Pancreas (tissue), 10 donors: ENCODE results near the gene UBQLN1. TPM values are rescaled to one million over a fixed set of nuclear protein-coding genes. Genes with fewer than 3 reads are reported as not detected.

Experiments
- ATAC-seq, 4 donors: fragments of 200-7000 bp; cut with Tn5 transposase; one replicate each; pipeline versions ENCODE4 v1.8.0 to v1.9.1; 2020; ENCODE audit warnings: mild to moderate bottlenecking in 4 of 4, moderate library complexity in 4 of 4
- DNase-seq, 6 donors: peaks; one replicate each; pipeline ENCODE4 v3.0.0-alpha.2; 2020
- FAIRE-seq: peaks from 2 replicates; lab custom pipeline; 2012; peaks lifted over from hg19 to GRCh38; lab: Jason Lieb, UNC
- H3K27ac ChIP-seq, 4 donors: fragments of 200-600 bp; sonication (generic); 1 replicate in 3 of 4; 2 replicates in 1 of 4; pipeline versions ENCODE4 v1.5.0 to v1.8.0; 2020
- H3K27me3 ChIP-seq, 4 donors: fragments of 200-600 bp; one replicate each; pipeline ENCODE4 v1.8.0; 2021
- H3K36me3 ChIP-seq, 3 donors: fragments of 200-600 bp; sonication (generic) in 1 of 3; one replicate each; pipeline versions ENCODE4 v1.5.0 to v1.8.0; 2020 to 2021
- H3K4me1 ChIP-seq, 3 donors: fragments of 200-600 bp; one replicate each; pipeline ENCODE4 v1.8.0; 2021
- H3K4me3 ChIP-seq, 4 donors: fragments of 200-600 bp; sonication (generic) in 2 of 4; one replicate each; pipeline versions ENCODE4 v1.5.0 to v1.8.0; 2020 to 2021
- H3K9me3 ChIP-seq, 4 donors: fragments of 200-600 bp; one replicate each; pipeline ENCODE4 v1.8.0; 2021
- CTCF ChIP-seq, 4 donors: fragments of 200-600 bp; sonication (generic) in 3 of 4; IDR thresholded peaks; one replicate each; pipeline versions ENCODE4 v1.5.0 to v1.8.0; 2021; ENCODE audit warnings: antibody characterized with exemption in 4 of 4
- WGBS, 2 donors: extraction: QIAGEN DNeasy Blood & Tissue Kit; methylation state at CpG; one replicate each; pipeline ENCODE4 v1.1.7; 2013; 5-methylcytosine and 5-hydroxymethylcytosine counted together
- intact Hi-C, 3 donors: fragments of 100-400 bp; cut with DNase I; formaldehyde crosslinking; loops; one replicate each; pipeline versions ENCODE4 v1.11.1 to v1.14.2; 2022
- polyA plus RNA-seq, 2 donors: library from polyadenylated mRNA; stranded (reverse); fragments of 200-250 nt; gene quantifications; one replicate each; pipeline ENCODE4 v1.2.3, GENCODE V29; 2013
- total RNA-seq, 6 donors: library from RNA; stranded (reverse); fragmentation: NEBNext Ultra II Directional in 4 of 6; extraction: Animal tissue kit (Norgen Biotek cat#: 25700) in 4 of 6; gene quantifications; one replicate each; pipeline versions ENCODE4 v1.2.1 to v1.2.4, GENCODE V29; 2021 to 2023
- donor health status: healthy with polysubstance abuse.
- donor health status: DM: no; HTN: no; CAD: no; lungs with moderate emphysema.
- donor health status: DM: no; HTN: no; CAD: no.
- donor health status: control.
- donor health status: control.
- donor health status: Bipolar disorder and iron deficiency.
- donor health status: DM: yes; HTN: yes; CAD: no.
- donor health status: DM: no; HTN: no; CAD: no.
- donor health status: DM: no; HTN: no; CAD: no.
- donor health status: DM: yes; HTN: yes; CAD: no.

The UBQLN1 gene
- total and polyA plus RNA-seq, 8 donors: 14.3 to 45.9 (median 36.7) TPM

GRCh38 chr9:83671451-83671850, 36.3 kb downstream of the UBQLN1 start:
- Histone ChIP-seq H3K27me3 (no peaks in the 10 kb centered on the region), H3K4me3 (no peak overlapping the region), H3K9me3 (no peaks in the 10 kb centered on the region), H3K27ac (no peak overlapping the region), H3K4me1 (no peaks in the 10 kb centered on the region), H3K36me3 (peaks cover 0 to 14% (median 0%) of the 10 kb centered on the region in 3 donors)
- ATAC-seq (no peak), DNase-seq (no peak), FAIRE-seq (no peak)
- TF ChIP-seq CTCF (IDR thresholded peaks at IDR 0.05): no peak
- 35 to 50% methylated on average over 1 of the region's 1 CpG for WGBS, 2 donors
- intact Hi-C loops: no loop called here

- FAIRE-seq (no peak), DNase-seq (no peak), ATAC-seq (no peak)
- Histone ChIP-seq H3K4me3 (no peak overlapping the region), H3K4me1 (peaks cover 0 to 4% (median 0%) of the 10 kb centered on the region in 3 donors), H3K36me3 (peaks cover 0 to 14% (median 0%) of the 10 kb centered on the region in 3 donors), H3K27ac (no peak overlapping the region), H3K27me3 (no peaks in the 10 kb centered on the region), H3K9me3 (no peaks in the 10 kb centered on the region)
- no peak for TF ChIP-seq CTCF (IDR thresholded peaks at IDR 0.05)
- WGBS, 2 donors: 92% methylated on average over 5 of the region's 5 CpGs
- intact Hi-C loops: no loop called here
These were observed 37.4 kb downstream of the UBQLN1 start for GRCh38 chr9:83670381-83670780.

- peaks cover 0 to 24% (median 0%) of the 10 kb centered on the region in 3 donors for H3K36me3 ChIP-seq
- WGBS, 2 donors: 93 to 97% methylated on average over 1 of the region's 1 CpG
These were observed 38.7 kb downstream of the UBQLN1 start for GRCh38 chr9:83669067-83669466.

GRCh38 chr9:83665580-83666200, 42.1 kb downstream of the UBQLN1 start:
- FAIRE-seq (no peak), ATAC-seq (peak in 1 of 4 donors; percentile 14), DNase-seq (no peak)
- Histone ChIP-seq H3K4me1 (peaks cover 0 to 4% (median 0%) of the 10 kb centered on the region in 3 donors), H3K36me3 (peaks cover 0 to 51% (median 9%) of the 10 kb centered on the region in 3 donors), H3K4me3 (no peak overlapping the region), H3K27me3 (no peaks in the 10 kb centered on the region), H3K27ac (peak overlapping the region in 1 of 4 donors; percentile 6), H3K9me3 (no peaks in the 10 kb centered on the region)
- TF ChIP-seq CTCF (IDR thresholded peaks at IDR 0.05): no peak
- 57 to 59% methylated on average over 5 of the region's 5 CpGs for WGBS, 2 donors
- intact Hi-C loops: no loop called here

More at GRCh38 chr9:83669067-83669466, 38.7 kb downstream of the UBQLN1 start:
- Histone ChIP-seq H3K27ac (no peak overlapping the region), H3K4me3 (no peak overlapping the region), H3K27me3 (no peaks in the 10 kb centered on the region), H3K4me1 (peaks cover 0 to 4% (median 0%) of the 10 kb centered on the region in 3 donors), H3K9me3 (no peaks in the 10 kb centered on the region)
- intact Hi-C loops: no loop called here
- FAIRE-seq (no peak), ATAC-seq (no peak), DNase-seq (no peak)
- no peak for TF ChIP-seq CTCF (IDR thresholded peaks at IDR 0.05)

- DNase-seq (no peak), FAIRE-seq (no peak), ATAC-seq (no peak)
- no peaks in the 10 kb centered on the region for H3K27me3 ChIP-seq
- H3K9me3 ChIP-seq: no peaks in the 10 kb centered on the region
- H3K27ac ChIP-seq: no peak overlapping the region
- TF ChIP-seq CTCF (IDR thresholded peaks at IDR 0.05): no peak
- H3K4me3 ChIP-seq: no peak overlapping the region
- WGBS, 2 donors: 94 to 95% methylated on average over 3 of the region's 3 CpGs
- H3K4me1 ChIP-seq: peaks cover 0 to 4% (median 0%) of the 10 kb centered on the region in 3 donors
- peaks cover 0 to 65% (median 15%) of the 10 kb centered on the region in 3 donors for H3K36me3 ChIP-seq
- intact Hi-C loops: no loop called here
These were observed 44.8 kb downstream of the UBQLN1 start for GRCh38 chr9:83662933-83663332.
